Measurements from ENCODE around the gene ARHGAP33.
"Not testable (repeated sequence)": the region's sequence is repeated elsewhere in the genome, so short reads cannot be mapped to it uniquely, and the experiment has no call there.

Gene ARHGAP33

DNA sequence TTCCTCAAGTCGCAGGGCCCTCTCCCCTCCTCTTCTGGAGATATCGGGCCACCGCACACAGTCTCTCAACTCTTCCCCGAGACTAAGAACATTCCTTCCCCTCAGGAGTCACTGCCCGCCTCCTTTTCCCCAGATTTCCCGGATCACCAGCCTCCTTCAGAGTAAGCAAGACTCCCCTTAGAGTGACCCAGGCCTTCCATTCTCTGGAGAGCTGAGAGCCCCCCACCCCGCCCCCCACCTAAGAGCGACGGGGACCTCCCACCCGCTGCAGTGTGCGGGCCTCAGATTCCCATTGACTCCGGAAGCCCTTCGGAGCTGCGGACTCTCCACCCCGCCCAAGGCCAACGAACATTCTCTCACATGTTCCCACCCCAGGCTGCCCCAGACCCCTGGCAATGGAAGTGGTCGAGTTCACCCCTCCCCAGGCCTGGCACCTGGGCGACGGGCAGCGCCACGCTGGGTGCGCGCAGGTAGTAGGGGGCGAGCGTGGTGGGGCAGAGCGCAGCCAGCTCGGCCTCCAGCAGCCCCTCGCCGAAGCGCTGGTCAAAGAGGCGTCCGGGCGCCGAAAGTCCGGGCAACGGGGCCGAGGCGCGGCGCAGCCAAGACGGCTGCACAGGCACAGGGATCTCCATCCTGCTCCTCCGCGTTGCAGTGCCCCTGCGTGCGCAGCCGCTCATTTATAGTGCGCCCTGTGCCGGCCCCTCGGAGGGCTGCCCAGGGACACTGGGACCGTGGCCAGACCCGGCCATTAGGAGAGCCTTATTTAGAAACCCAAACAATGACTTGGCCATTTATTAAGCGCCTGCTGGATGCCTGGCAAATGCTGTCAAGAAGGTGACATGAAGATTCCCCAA, 18.8 kb upstream of the ARHGAP33 start, which contains the start of gene HSPB6:
Gene HSPB6, minus strand, starts transcription at position 653 of the 854 bp plus-strand sequence. Its CDS starts 21 bp downstream, at position 632.
- peak; percentile 50 for DNase-seq (ENCODE audit: low spot score)

DNA sequence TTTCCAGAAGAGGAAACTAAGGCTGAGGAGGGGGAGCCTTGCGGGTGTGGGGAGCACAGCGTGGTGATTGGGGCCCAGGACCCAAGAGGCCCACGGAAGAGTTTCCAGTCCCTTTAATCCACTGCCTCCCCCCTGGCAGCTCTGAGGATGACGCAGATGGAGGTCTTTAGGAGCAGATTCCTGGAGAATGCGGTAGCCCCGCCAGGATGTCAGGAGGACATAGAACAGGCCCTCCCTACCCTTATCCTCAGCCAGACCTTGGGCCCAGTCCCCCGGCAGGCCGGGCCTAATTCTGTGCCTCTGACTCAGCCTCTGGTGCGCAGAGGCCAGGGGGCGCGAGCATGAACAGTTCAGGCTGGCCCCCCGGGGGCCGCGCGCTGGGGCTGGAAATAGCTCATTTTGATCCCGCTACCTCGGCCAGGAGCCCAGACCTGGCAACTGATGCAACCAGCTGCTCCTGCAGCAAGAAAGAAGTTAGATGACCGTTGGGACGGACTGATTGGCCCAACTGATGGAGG, 18.1 kb upstream of the ARHGAP33 start:
- DNase-seq (ENCODE audit: low spot score): peak; percentile 61

DNA sequence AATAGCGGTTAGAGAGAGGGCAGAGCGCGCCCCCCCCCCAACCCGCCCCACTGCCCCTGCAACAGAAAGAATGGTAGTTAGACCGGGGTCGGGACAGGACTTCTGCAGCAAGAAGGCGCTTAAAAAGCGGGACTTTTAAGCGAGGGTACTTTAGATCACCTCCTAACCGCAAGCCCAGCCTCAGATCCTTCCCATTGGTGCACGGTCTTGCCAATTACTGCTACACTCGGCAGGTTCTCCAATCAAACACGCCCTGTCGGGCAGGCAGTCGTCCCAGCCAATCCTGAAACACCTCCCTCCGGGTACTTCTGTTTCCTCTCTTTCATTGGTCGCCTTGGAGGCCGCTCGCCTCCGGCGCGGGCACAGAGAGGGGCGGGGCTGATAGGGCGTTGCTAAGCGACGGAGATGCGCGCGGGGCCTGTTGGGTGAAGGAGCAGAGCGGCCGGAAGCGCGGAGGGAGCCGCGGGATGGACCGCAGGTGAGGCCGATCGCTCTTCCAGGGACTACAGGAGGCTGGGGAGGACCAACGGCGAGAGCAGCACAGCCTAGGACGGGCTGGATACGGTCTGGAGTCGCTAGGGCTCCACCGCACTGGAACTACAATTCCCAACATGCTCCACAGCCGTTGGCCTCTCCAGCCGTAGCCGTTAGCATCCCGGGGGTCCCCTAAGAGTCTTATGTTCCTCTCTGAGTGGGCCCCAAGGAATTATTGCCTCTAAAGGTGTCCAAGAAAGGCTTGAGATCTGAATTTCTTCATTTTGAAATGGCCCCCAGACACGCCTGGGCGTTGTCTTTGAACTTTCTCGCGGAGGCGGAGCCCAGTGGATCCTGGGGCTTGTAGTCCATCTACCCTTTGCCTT, 17.4 kb upstream of the ARHGAP33 start, which contains the start of gene PROSER3:
Gene PROSER3, plus strand, starts transcription at position 428 of the 860 bp plus-strand sequence. Its CDS starts 40 bp downstream, at position 468.
- DNase-seq (ENCODE audit: low spot score): peak; percentile 99

DNA sequence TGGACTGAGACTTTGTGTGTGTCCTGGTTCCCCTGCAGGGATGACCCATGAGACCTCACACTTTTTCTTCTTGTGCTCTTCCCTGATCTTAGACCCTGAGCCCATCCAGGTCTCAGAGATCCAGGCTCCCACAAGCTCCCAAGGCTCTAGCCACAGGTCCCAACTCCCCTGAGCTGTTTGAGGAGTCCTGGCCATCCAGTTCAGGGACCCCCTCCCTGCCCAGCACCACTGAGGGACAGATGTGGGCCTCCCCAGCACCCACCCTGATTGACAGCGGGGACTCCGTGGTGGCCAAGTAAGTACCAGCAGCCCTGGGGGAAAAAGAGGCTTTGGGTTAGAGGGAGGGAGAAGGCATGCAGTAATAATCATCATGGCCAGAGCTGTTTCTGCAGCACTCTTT, 15.7 kb upstream of the ARHGAP33 start:
- no peak for DNase-seq (ENCODE audit: low spot score)

DNA sequence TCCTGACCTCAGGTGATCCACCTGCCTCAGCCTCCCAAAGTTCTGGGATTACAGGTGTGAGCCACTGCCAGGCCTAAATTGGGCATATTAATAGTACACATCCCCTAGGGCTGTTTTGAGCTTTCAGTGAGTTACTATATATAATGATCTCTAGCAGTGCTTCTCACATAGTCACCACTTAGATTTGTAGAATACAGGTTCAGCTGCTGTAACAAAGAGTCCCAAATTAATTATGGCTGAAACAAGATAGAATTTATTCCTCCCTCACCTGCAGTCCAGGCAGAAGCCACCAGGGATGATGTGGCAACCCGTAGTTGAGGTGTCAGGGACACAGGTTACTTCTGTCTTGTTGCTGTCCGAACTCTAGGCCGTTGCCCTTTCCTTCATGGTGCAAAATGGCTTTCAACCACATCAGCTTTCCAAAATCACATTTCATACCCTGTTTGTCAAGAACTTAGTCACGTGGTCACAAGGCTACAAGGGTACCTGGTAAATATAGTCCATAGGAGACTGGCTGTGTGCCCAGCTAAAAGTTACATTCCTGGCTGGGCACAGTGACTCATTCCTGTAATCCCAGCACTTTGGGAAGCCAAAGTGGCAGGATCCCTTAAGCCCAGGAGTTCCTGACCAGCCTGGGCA, 14.5 kb upstream of the ARHGAP33 start:
- no peak for DNase-seq (ENCODE audit: low spot score)

DNA sequence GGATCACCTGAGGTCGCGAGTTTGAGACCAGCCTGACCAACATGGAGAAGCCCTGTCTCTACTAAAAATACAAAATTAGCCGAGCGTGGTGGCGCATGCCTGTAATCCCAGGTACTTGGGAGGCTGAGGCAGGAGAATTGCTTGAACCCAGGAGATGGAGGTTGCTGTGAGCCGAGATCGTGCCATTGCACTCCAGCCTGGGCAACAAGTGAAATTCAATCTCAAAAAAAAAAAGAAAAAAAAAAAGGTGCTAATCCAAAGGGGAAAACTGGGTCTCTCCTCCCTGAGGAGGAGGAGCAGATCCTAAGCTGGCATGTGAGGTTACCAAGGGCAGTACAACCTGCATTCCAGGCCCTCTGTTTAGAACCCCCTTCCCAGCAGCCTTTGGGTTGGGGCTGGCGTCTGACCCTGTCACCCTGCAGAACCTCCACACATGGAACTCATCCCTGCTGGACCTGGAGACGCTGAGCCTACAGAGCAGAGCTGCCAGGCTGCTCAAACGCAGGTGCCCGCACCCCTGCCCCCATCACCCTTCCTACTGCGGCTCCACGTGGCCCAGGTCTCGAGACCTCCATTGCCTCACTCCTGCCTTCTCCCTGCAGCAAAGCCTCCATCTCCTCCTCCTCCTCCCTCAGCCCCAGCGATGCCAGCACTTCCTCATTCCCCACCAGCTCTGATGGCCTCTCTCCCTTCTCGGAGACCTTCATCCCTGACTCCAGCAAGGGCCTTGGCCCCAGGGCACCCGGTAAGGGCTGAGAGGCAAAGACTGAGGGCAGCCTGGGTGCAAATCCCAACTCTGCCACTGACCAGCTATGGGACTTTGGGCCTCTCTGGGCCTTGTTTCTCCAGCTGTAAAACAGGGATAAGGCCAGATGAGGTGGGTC, 10.7 kb upstream of the ARHGAP33 start:
- no peak for DNase-seq (ENCODE audit: low spot score)

DNA sequence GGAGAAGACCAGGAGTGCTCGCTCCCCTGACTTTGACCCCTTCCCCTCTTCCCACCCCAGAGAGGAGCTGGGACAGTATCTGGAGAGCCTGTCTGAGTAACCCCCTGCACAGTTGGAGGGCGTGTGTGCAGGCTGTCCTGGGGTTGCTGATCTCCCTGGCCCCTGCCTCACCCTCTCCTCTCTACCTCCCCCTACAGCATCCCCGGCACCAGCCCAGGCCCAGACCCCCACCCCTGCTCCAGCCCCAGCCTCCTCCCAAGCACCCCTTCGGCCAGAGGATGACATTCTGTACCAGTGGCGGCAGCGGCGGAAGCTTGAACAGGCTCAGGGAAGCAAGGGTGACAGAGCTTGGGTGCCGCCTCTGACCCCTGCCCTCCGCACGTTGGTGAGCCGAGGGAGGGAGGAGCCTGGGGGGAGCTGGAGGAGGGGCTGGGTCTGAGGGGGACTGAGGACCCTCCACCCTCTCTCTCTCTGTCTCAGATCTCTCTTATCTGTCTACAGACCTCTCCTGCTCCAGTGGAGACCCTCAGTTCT, 8.7 kb upstream of the ARHGAP33 start:
- DNase-seq (ENCODE audit: low spot score): no peak

DNA sequence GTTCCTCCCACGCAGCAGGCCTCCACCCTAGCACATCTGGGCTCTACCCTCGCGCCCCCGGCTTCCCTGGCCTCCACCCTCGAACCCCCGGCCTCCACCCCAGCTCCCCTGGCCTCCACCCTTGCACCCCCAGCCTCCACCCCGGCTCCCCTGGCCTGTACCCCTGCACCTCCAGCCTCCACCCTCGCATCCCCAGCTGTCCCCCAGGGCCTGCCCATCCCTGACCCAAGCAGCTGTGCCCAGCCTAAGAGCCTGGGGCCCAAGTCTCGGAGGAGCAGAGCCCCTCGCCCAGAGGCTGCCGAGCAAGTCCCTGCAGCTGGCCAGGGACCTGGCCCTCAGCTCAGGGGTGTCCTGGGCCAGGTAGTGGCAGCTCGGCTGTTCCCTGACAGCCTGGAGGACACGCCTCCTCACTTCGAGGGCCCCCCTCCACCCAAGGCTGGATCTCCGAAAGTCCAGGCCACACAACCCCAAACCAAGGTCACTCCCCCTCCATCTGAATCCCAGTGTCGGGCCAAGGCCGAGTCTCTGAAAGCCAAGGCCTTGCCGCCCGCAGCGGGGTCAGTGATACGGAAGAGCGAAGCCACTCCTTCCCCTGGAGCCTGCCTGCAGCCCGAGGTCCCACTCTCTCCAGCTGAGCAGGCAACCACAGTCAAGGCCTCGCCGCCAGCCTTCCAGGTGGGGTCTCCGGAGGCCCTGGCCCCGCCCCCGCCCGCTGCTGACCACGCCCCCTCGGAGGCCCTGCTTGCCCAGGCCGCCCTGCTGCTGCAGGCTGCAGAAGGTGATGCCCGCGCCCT, 7.9 kb upstream of the ARHGAP33 start:
- DNase-seq (ENCODE audit: low spot score): no peak

DNA sequence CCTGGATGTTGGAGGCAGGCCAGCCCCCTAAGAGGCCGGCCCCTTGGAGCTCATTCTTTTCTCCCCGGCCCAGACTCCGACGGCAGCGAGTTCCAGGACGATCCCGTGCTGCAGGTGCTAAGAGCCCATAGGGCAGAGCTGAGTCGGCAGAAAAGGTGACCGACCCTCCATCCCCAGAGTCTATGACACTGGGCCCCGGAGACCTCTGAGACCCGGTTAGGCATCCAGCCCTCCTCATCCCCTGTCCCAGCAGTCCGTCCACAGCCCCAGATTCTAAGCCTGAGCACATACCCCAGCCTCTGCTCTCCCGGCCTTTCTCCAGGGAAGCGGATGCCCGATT, 7.3 kb upstream of the ARHGAP33 start:
- DNase-seq (ENCODE audit: low spot score): no peak

DNA sequence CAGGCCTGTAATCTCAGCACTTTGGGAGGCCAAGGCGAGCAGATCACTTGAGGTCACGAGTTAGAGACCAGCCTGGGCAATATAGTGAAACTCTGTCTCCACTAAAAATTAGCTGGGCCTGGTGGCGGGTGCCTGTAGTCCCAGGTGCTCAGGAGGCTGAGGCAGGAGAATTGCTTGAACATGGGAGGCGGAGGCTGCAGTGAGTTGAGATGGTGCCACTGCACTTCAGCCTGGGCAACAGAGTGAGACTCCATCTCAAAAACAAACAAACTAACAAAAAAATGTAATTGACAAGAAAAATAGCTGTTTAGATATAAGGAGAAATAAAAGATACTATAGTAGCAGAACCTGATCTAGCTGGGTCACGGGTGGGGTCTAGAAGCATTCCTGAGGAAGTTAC, 3.0 kb upstream of the ARHGAP33 start:
- not testable (repeated sequence) for DNase-seq (ENCODE audit: low spot score)

DNA sequence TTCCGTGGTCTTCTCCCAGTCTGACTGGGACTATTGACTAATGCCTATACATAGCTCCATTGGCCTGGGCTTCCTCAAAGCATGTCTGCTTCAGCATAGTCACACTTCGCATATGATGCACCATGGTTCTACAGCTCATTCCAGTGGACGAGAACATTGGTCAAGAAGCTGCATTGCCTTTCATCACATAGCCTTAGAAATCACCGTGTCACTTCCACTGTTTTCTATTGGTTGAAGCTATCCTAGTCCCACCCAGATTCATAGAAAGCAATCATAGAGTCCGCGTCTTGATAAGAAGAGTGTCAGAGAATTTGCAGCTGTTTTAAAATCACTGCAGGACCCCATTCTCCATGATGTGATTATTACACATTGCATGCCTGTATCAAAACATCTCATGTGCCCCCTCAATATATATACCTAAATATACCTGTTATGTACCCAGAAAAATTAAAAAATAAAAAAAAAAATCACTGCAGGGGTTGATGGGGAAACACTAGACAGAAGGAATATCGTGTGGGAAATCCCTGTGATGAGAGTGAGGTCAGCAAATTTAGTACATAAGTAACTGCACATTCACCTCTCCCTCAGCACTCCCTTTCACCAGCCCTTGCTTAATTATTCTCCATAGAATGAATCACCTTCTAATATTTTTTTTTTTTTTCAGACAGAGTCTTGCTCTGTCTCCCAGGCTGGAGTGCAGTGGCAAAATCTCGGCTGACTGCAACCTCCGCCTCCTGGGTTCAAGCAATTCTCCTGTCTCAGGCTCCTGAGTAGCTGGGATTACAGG, 2.2 kb upstream of the ARHGAP33 start:
- no peak for DNase-seq (ENCODE audit: low spot score)

DNA sequence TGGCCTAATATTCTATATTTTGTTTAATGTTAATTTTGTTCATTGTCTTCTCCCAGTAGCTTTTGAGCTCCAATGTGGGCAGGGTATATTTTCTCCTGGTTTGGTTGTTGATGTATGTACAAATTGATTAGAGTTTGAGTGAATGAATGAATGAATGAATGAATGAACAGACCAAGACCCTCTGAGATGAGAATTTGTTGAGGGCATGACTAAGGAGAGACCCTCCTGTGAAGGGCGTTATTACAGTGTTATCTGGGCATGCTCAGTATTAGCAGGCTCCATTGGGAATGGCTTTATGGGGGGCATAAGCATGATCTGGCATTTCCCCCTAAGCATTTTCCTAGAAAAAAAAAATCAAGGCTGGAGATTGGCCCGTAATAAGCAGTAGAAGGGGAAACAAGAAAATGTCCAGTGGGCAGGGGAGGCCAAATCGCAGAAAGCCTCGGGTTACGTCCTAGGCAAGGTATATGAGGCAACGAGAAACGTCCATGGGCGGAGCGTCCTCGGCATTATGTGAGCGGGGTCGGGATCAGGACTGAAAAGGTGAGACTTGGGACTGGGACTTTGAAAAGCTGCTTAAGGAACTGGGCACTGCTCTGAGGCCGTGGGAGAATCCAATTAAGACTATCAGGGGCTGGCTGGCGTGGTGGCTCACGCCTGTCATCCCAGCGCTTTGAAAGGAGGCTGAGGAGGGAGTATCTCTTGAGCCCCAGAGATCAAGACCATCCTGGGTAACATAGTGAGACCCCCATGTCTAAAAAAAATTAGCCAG, 904 bp upstream of the ARHGAP33 start:
- DNase-seq (ENCODE audit: low spot score): no peak

DNA sequence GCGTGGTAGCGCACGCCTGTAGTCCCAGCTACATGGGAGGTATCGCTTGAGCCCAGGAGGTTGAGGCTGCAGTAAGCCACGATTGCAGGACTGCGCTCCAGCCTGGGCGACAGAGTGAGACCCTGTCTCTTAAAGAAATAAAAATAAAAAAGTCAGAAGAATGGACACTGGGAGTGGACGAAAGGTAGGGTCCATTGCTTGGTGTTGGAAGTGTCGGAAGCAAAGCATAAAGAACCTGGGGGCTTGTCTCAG, 392 bp upstream of the ARHGAP33 start:
- no peak for DNase-seq (ENCODE audit: low spot score)

DNA sequence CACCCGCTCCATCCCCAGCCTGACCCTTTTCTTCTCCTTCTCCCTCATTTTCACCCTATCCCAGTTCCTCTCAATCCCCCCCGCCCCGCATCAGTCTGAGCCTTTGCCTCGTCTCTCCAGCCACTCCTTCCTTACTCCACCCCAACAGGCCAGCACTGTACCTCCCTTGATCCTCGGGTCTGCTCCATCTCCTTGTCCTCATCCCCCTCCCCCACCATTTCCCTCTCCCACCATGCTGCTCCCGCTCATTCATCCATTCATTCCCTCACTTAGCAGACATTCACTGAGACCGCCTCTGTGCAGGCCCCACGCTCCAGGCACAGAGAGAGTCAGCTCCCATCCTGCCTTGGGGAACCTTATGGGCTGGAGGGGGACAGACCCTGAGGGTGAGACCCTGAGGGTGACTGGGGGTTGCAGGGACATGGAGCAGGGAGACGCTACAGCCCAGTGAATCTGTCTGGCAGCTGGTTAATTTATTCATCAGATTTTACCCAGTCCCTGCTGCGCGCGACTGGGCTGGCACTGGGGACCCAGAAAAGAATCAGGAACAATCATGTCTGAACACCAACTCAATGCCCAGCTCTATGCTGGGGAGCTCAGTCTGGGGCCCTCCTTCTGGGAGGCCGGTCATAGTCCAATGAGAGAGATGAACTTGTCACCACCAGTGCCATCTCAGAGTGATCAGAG, 881 bp downstream of the ARHGAP33 start:
- DNase-seq (ENCODE audit: low spot score): no peak

DNA sequence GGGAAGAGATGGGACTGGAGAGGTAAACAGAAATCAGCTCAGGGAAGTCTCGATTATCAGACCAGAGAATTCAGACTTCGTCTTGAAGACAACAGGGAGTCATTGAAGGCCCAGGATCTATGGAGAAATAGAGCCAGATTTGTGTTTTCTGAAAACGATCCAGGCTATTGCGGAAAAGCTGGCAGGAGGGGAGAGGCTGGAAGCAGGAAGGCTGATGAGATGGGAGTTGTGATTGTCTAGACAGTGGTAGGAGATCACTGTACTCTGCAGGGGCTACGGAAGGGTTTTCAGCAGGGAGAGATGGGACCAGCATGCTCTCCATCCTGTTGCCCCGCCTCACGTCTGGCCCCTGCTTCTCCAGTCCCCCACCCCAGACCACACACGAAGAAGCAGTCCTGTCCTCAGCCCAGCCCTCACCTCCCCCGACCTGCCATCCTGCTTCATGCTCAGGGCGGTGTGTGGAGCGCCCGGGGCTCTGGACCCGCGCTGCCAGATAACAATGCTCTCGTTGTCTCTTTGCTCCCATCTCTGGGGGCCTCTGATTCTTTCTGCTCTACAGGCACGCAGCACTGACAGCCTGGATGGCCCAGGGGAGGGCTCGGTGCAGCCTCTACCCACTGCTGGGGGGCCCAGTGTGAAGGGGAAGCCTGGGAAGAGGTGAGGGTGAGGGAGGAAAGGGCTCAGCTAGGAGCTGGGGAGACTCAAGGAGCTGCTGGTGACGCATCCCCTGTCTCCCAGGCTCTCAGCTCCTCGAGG, 1.9 kb downstream of the ARHGAP33 start:
- no peak for DNase-seq (ENCODE audit: low spot score)

DNA sequence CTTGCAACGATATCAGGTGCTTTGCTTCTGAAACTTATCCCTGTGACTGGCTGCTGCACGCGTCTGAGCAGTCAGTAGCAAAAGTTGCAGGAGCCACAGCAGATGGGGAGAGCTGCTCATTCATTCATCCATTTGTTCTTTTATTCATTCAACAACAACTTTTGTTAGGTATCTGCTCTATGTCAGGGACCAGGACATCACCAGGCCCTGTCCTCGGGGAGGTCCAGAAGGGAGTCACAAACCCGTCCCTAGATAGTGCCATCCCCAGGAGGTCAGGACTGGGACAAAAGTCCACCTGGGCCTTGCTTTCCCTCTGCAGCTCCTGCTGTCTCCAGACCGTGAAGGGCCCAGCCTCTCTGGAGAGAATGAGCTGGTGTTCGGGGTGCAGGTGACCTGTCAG, 2.6 kb downstream of the ARHGAP33 start:
- DNase-seq (ENCODE audit: low spot score): no peak

DNA sequence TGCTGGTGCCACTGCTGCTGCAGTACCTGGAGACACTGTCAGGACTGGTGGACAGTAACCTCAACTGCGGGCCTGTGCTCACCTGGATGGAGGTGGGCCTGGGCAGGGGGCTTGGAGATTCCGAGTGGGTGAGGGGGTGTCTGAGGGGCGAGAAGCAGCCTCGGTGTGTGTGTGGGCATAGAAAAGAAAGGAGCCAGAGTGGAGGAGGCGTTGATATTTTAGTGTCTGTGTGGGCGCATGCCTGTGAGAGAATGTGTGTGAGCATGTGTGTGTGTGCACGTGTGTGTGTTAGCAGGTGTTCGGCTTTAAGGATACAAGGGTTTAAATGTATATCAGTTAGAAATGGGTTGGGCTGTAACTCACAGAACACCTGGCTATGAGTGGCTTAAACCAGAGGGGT, 3.7 kb downstream of the ARHGAP33 start:
- DNase-seq (ENCODE audit: low spot score): no peak

DNA sequence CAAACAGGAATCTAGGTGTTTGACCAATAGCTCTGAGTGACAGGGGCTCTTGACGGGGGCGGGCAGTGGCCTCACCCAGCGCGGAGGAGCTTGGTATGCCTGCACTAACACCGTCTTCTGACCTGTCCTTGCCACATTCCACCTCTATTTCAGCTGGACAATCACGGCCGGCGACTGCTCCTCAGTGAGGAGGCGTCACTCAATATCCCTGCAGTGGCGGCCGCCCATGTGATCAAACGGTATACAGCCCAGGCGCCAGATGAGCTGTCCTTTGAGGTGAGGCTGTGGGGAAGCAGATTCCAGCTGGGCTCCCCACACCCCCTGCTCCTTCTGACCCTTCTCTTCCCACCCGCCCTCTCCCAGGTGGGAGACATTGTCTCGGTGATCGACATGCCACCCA, 4.7 kb downstream of the ARHGAP33 start:
- no peak for DNase-seq (ENCODE audit: low spot score)
